GM18511 (cell line): ENCODE measurements around the gene OMG.
"Not testable (repeated sequence)": the region's sequence is repeated elsewhere in the genome, so short reads cannot be mapped to it uniquely, and the experiment has no call there.

Source experiments
- ATAC-seq: cut with Tn5 transposase; IDR thresholded peaks from one replicate; pipeline ENCODE4 v1.9.1; 2021; ENCODE audit warnings: mild to moderate bottlenecking, moderate library complexity; ENCODE audit not compliant: unreplicated experiment

OMG gene

GRCh38 chr17:31308372-31309334 lies 11.6 kb upstream of the OMG start:
- ATAC-seq = no peak

GRCh38 chr17:31307640-31308039 lies 10.6 kb upstream of the OMG start:
- no peak for ATAC-seq

- no peak for ATAC-seq
Measured at GRCh38 chr17:31299624-31300023, 2.6 kb upstream of the OMG start.

GRCh38 chr17:31296142-31296541 lies 897 bp downstream of the OMG start:
- no peak for ATAC-seq

GRCh38 chr17:31295489-31295871 lies 1.6 kb downstream of the OMG start:
- ATAC-seq = no peak

GRCh38 chr17:31294820-31295488 lies 2.1 kb downstream of the OMG start:
- no peak for ATAC-seq

- no peak for ATAC-seq
Measured at GRCh38 chr17:31294231-31294630, 2.8 kb downstream of the OMG start.

GRCh38 chr17:31293581-31293980 lies 3.5 kb downstream of the OMG start:
- ATAC-seq = no peak

GRCh38 chr17:31291820-31292219 lies 5.2 kb downstream of the OMG start:
- no peak for ATAC-seq

- no peak for ATAC-seq
Measured at GRCh38 chr17:31289790-31290189, 7.2 kb downstream of the OMG start.

GRCh38 chr17:31287932-31288331 lies 9.1 kb downstream of the OMG start:
- ATAC-seq = not testable (repeated sequence)

- ATAC-seq = no peak
Measured at GRCh38 chr17:31286587-31286986, 10.5 kb downstream of the OMG start.

- no peak for ATAC-seq
Measured at GRCh38 chr17:31283841-31284240, 13.2 kb downstream of the OMG start.

GRCh38 chr17:31281061-31281460 lies 16.0 kb downstream of the OMG start:
- ATAC-seq = no peak

GRCh38 chr17:31279401-31279800 lies 17.6 kb downstream of the OMG start:
- no peak for ATAC-seq

GRCh38 chr17:31275116-31275515 lies 21.9 kb downstream of the OMG start:
- no peak for ATAC-seq

- no peak for ATAC-seq
Measured at GRCh38 chr17:31274252-31274651, 22.8 kb downstream of the OMG start.

- no peak for ATAC-seq
Measured at GRCh38 chr17:31273516-31273915, 23.5 kb downstream of the OMG start.

- ATAC-seq = no peak
Measured at GRCh38 chr17:31272803-31273202, 24.2 kb downstream of the OMG start.

- no peak for ATAC-seq
Measured at GRCh38 chr17:31272236-31272635, 24.8 kb downstream of the OMG start.

- ATAC-seq = no peak
Measured at GRCh38 chr17:31269578-31269983, 27.5 kb downstream of the OMG start.

- ATAC-seq = no peak
Measured at GRCh38 chr17:31269036-31269577, 27.9 kb downstream of the OMG start.
